ACHN (cell line): Measurements from ENCODE around the gene COL4A4.
A peak's percentile ranks its signal among the peaks of the same experiment; 100 is the strongest.

Experiments
- DNase-seq: peaks from one replicate; pipeline ENCODE4 v3.0.0-alpha.2; 2015
- in situ Hi-C: cut with HindIII; loops from 2 replicates; pipeline ENCODE4 v1.10.0; 2017; ENCODE audit warnings: low sequenced_read_pairs, low pct_ligation_motif_present, low pct_unique_long_range_greater_than_20kb

Gene COL4A4

DNA sequence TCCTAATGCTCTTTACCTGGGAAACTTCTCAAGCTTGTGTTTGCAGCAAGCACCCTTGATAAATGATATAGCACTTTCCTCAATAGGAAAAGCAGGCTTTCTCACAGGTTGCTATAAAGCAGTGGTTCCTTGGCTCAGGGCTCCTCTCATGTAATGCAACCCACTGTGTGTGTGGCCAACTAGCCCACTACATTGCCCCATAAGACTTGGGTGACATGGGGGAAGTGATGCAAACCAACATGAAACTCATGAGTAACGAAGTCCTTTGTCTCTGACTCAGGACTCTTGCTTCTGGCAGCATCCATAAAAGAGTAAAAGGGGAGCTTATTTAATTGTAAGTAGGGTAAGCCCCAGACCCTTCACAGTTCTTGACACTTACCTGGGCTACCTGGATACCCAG lies 106.9 kb downstream of the COL4A4 start:
- in situ Hi-C loops, result no loop called here
- DNase-seq, result no peak

DNA sequence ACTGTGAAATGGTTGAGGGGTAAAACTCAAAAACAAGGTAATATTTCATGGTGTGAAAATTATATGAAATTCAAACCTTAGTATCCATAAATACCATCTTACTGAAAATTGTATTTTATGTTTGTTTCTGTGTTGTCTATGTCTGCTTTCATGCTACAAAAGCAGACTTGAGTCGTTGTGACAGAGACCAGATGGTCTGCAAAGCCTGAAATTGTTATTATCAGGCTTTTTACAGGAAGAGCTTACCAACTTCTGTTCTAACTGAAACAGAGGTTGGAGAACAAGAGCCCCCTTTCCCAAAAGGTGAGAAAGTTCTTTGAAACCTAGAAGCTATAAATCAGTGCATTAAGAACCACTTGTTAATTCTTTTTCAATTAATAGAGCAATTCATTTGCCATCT lies 110.0 kb downstream of the COL4A4 start:
- in situ Hi-C loops, result no loop called here
- DNase-seq, result no peak

DNA sequence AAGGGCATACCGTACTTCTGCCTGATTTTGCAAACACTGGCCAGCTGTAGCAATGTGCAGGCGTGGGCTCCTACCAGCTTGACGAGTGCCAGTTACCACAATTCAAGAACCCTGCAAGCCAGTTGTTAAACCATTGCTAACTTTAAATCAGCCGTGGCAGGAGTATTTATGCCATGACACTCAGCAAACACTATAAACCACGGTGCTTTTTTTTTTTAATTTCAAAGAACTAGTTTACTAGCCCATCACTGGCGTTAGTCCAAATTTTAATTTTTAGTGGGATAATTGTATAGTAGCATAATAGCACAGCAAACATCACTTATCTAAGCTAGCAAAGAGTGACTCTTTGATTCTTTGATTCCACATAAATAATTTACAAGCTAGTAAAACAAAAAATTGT lies 111.1 kb downstream of the COL4A4 start:
- DNase-seq, result no peak
- in situ Hi-C loops, result no loop called here

DNA sequence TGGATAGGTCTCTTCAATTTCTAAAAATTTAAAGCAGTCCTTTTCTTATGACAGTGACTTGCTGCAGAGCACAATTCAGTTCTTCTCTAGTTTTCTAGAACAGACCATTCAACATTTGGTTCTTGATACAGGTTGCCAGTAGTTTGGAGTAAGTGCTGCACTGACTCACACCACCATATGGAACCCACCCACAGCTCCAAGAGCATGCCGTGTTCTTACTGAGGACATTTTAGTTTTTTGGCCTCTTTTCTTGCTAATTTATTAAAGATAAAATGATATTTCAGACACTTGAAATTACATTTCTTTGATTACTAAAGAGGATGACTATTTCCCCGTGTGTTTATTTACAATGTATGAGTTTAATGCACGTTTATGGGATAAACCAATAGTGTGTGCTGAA lies 120.0 kb downstream of the COL4A4 start:
- in situ Hi-C loops, result no loop called here

DNA sequence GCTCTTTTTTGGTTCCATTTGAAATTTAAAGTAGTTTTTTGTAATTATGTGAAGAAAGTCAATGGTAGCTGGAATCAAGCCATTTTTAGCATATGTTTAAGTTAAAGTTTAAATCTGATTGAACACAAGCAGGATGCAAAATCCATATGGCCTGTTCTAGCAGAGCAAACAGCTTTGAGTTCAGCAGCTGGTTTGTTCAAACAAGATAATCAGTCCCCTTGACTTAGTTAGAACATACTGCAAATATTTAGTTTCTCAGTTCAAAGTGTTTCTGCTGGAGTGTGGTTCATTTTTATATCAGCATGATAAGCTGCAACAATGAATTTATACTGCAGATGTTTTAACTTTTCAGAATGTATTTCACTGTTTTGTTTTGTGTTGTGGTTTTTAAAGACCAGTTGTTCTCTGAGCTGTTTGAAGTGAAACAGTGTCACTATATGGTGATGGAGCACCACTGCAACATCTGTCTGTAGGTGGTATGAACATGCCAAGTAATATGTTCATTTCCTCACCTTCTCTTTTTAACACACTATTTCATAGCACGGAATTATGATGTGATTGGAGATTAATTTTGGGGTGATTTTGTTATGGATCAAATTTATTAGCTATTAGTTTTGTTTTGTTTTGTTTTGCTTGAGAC lies 125.3 kb downstream of the COL4A4 start:
- DNase-seq, result no peak
- in situ Hi-C loops, result no loop called here

More for the DNA sequence above, 120.0 kb downstream of the COL4A4 start:
- no peak for DNase-seq

DNA sequence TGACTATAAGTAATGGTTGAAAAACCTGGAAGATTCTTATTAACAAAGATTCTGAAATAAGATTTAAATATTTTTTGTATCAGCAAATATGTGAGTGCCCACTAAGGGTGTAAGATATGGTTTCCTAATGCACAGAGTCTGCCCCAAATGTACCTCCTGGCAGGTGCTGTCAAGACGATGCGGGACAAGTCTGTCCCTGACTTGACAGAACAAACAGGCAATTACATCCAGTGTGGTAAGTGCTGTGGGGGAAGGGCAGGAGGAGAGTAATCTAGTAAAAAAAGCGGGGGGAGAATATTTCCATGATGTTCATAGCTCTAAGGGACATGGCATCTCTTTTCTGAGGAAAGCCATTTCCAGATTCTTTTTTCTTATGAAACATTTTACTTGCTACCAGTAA lies 127.5 kb downstream of the COL4A4 start:
- in situ Hi-C loops, result no loop called here
- no peak for DNase-seq

DNA sequence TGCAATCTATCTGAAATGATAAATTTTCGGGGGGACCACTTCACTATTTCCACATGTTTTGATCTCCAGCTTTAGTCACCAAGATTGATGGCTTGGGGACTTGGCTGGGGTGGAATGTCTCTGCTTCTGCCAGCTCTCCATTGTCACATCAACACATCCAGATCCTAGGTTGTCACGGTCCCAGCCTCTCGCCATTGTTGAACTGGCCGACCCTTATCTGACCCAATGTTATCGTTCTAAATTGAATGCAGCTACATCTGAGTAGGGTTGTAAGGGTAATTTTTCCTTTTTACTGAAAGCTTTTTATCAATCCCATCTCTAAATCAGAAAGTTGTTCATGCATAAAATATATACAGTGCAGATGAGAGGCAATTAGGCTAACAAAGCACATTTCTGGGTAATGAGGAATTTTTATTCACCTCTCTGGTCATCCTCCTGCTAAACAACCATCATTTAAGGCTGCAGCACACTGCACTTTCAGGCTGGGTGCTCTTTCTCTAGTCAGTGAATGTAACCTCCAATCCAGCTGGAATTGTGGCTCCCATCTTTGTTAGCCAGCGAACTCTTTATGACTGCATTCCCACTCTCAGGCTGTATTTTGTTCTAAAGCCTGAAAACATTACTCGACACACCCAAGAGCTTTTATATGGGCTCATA lies 128.2 kb downstream of the COL4A4 start:
- no peak for DNase-seq
- in situ Hi-C loops, result no loop called here

DNA sequence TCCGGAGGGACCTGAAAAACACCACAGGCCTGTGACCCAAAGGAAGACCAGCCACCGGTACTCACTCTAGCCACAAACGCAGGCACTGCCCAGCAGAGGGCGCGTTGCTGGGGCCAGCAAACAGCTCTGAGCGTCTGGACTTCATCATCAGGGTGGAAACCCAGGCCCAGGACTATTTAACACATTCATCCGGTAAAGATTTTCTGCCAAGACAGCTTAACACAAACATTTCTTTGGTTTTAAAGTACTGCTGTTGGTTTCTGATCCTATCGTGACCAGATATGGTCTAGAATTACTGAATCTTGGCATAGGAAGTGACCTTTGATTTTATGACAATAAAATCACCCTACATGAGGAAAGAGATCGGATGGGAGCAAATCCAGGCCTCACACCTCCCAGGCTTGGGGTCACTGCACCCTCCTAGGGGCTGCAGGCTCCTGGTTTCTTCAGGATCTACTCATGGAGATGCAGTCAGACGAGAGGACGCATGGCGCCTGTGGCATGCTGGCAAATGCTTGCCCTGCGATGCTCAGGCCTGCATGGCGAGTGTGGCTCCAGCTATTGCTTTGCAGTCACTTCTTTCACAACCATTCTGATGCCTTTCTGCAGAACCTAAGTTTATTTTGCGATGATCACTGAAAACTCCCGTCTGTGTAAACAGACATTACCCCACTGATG lies 130.4 kb downstream of the COL4A4 start:
- peak; percentile 29 for DNase-seq
- in situ Hi-C loops, result no loop called here

DNA sequence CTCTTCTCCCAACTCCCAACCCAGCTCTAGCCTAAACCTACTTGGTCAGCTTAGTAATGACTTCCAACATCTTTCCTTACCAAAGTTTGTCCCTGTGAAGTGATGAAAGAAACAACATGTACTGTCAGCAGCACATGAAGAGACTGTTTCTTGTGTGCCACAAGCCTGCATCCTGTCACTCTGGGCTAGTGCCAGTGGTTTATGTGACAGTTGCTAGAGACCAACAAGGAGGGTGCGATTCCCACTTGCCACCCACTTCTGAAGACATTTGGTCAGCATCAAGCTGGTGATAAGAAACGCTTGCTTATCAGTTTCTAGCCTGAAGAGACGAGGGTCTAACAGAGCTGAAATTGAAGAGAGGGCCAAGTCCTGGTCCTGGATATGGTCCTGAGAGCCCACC lies 132.6 kb downstream of the COL4A4 start:
- DNase-seq, result no peak
- in situ Hi-C loops, result no loop called here

DNA sequence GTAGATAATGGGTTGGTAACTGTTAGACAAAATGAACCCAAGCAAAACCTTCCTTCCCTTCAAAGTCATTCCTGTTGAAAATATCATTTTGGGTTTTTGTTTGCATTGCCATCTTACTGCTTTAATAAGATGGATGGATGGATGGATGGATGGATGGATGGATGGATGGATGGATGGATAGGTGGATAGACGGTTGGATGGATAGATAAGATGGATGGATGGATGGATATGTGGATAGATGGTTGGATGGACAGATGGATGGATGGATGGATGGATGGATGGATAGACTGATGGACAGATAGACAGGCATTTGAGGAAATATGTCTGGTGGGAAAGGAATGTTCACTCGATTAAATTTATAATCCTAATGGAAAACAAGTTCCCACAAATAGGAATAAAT lies 133.2 kb downstream of the COL4A4 start:
- in situ Hi-C loops, result no loop called here
- DNase-seq, result no peak

DNA sequence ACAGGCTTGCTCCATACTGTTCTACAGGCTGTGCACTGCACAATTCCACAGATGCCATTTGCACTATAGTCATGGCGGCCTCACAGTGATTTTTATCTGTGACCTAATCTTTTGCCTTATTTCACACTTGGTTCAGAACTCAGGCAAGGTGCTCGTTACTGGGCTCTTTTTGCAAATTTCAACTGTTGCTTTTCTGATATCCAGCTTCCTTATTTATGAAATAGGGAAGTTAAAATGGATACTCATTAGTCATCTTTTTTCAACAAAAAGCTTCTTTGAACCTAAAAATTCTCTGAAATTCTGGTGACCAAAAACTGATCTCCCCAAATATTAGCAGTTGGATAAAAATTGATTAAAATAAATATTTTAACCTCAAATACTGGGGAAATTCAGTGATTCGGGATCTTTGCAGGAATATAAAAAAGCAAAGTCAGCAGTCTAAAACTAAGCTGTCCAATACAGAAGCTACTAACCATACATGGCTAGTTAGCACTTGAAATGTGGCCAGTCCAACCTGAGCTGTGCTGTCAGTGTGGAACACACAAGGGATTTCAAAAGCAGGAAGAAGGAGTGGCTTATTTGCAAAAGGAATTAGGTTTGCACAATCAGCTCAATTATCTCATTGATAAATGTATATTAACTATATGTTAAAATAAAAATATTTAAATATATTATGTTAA lies 134.4 kb downstream of the COL4A4 start:
- in situ Hi-C loops, result no loop called here
- DNase-seq, result no peak

DNA sequence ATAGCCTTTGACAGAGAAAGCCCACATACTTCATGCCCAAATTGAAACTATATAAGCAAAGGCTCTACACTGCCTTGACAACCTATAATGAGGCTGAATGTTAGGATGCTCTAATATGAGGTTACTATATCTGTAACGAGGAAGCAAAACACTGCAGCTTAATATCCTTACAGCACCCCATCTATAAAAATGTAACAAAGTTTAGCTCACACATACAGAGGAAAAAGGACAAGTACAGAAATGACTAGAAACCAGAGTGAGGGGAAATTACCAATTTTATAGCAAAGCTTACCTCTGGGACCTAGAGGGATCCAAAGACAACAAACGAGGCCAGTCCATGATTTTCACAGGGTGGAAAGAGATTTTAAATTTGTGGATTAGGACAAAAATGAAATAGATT lies 138.5 kb downstream of the COL4A4 start:
- no peak for DNase-seq
- in situ Hi-C loops, result no loop called here

DNA sequence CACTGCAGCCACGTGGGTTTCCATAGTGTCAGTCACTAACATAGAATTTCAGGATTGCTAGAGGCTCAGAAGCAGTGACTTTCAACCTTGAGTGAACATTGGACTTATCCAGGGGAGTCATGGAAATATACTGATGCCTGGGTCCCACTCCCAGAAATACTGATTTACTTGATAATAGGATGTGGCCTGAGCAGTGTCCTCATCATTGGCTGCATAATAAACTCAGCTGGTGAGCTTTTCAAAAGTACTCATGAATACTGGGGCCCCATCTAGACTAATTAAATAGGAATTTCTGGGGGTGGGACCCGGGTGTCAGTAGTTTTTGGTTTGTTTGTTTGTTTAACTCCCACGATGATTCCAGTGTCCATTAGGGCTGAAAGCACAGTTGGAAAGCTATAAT lies 141.4 kb downstream of the COL4A4 start:
- DNase-seq, result no peak
- in situ Hi-C loops, result no loop called here

DNA sequence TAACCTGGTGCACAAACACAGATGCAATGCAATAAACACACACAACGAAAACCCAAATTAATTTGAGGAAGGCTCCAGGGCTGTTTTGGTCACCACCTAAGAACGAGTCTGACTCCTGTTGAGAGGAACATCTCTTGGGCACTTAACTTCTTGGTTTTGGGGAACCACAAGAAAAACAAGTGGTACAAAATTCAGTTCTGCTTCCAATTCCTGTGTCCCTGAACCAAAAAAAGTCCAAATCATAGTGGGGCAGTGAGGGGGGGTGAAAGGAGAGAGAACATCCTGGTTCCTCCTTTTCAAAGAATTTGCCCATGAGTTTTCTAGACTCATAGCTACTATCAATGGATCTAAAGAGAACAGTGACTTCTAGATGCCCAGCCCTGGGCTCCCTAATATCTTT lies 143.6 kb downstream of the COL4A4 start:
- no peak for DNase-seq
- in situ Hi-C loops, result no loop called here

DNA sequence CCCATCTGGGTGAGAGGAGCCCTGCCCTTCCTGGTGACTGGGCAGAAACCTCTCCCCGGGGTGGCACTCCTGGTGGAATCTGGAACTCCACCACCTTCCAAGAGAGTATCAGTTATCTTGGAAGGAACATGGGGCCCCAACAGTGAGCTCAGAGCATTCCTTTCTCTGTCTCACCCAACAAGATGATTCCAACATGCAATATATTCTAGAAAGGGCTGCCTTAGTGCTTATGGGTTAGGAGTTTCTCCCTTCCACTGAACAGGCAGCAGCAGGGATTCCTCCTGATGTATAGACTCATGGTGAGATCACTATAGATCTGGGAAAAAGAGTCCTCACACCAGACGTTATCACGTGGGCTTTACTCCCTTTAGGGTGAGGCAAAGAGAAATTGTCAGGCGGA lies 147.1 kb downstream of the COL4A4 start:
- DNase-seq, result no peak
- in situ Hi-C loops, result no loop called here

DNA sequence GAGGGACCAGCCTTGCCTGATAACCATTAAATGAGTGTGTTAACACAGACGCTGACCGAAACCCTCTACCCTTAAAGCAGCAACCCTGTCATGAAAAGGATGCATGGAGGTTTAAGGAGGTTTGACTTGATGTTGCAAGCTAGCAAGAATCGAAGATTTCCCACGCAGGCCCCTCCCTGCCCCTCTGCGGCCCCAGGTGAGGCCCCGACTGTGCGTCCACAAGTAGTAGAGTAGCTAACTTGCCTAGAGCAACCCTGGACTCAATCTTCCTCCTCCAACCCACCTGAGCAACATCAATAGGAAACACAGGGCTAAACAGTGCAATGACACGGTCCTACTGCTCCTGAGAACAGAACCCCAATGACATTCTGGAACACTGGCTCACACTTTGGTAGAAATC lies 150.1 kb downstream of the COL4A4 start:
- in situ Hi-C loops, result no loop called here
- no peak for DNase-seq

DNA sequence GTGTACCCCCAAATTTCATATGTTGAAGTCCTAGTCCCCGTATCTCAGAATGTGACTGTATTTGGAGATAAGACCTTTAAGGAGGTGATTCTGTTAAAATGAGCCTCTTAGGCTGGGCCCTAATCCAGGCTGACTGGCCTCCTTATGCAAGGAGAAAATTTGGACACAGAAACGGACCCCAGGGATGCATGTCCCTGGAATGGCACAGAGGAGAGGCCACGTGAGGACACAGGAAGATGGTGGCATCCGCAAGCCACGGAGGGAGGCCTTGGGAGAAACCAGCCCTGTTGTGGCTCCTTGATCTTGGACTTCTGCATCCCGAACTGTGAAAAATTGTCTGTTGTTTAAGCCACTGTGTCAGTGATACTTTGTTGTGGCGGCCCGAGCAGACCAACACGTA lies 150.7 kb downstream of the COL4A4 start:
- DNase-seq, result no peak

DNA sequence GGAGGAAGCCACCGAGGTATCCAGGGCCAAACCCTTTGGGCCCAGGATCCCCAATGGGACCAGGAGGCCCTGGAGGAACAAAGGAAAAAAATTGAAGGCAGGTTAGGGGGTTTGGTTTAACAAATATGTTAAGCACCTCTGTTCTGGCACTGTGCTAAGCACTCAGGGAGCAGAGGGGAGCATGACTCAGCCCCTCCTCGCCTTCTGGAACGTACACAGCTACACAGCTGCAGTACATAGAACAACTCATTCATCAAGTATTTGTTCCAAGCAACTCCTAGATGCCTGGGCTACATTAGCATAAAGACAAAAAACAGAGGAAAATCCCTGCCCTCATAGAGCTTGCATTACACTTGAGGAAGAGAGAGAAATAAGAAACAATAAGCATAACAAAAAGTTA lies 153.6 kb downstream of the COL4A4 start:
- in situ Hi-C loops, result no loop called here
- no peak for DNase-seq

More for the DNA sequence above, 150.7 kb downstream of the COL4A4 start:
- in situ Hi-C loops, result no loop called here

DNA sequence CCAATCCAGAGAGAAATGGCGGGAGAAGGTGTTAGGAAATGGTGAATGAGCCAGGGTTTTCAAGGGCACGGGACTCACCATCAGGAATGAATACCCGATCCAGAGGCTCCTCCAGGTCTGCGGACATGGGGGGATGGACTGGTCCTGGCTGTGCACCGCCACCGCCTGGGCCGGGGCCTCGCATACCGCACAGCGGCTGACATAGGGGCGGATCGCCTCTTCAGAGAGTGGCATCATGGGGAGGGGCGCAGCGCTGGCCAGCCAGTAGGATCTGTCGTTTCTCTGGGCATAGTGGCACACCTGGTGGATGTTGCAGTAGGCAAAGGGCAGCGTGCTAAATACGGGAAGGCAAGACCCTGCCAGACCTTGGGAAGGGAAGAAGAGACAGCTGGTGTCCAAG lies 156.1 kb downstream of the COL4A4 start:
- DNase-seq, result no peak
- in situ Hi-C loops, result no loop called here

DNA sequence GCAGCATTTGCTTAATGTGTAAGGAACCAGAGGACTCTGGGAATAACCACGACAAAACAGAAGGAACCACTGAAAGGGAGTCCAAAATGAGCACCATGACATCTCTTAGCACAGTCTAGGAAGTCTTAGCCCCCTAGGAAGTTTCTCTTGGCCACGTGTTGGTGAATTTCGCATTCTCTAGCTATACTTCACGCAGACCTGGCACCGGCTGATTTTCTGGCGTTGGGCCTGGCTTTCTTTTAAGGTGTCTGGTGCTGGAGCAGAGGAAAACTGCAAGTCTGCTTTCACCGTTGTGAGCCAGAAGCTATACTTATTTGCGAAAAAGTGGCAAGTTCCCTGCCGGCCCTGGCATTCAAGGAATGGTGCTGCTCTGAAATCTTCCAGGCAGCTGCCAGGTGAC lies 156.9 kb downstream of the COL4A4 start:
- in situ Hi-C loops, result no loop called here
- no peak for DNase-seq
